GM23338 (cell line): ENCODE data around the gene GGA1.

Experiments used
- CREB1 ChIP-seq: fragments of 250-450 bp; sonication (Bioruptor Pico); IDR thresholded peaks from 2 replicates; pipeline ENCODE4 v1.5.0; 2020; ENCODE audit warnings: low read depth, mild to moderate bottlenecking, moderate library complexity
- CTCF ChIP-seq, 2 experiments: fragments of 200-600 bp in 1 of 2; sonication (generic) in 1 of 2; conservative IDR thresholded peaks; 2 replicates each; pipeline versions ENCODE4 v1.5.1 to v1.6.1; 2016 to 2017; ENCODE audit warnings: antibody characterized with exemption in 2 of 2, low read depth in 2 of 2, mild to moderate bottlenecking in 2 of 2, moderate library complexity in 1 of 2
- ETS1 ChIP-seq: IDR thresholded peaks from 2 replicates; pipeline ENCODE4 v1.6.1; 2016; ENCODE audit warnings: antibody characterized with exemption
- EZH2 ChIP-seq: fragments of 200-600 bp; sonication (generic); IDR thresholded peaks from one replicate; pipeline ENCODE4 v1.8.0; 2017; ENCODE audit warnings: antibody characterized with exemption, mild to moderate bottlenecking, low read depth; ENCODE audit not compliant: unreplicated experiment
- EZH2phosphoT487 ChIP-seq: fragments of 200-600 bp; sonication (generic); IDR thresholded peaks from one replicate; pipeline ENCODE4 v1.8.1; 2018; ENCODE audit warnings: antibody characterized with exemption; ENCODE audit not compliant: unreplicated experiment
- JUNB ChIP-seq: IDR thresholded peaks from one replicate; pipeline ENCODE4 v1.6.1; 2016; ENCODE audit warnings: antibody characterized with exemption; ENCODE audit not compliant: unreplicated experiment
- POLR2AphosphoS5 ChIP-seq: IDR thresholded peaks from 2 replicates; pipeline ENCODE4 v1.6.1; 2016; ENCODE audit warnings: antibody characterized with exemption, low read depth
- REST ChIP-seq: IDR thresholded peaks from one replicate; pipeline ENCODE4 v1.6.1; 2018; ENCODE audit warnings: antibody characterized with exemption; ENCODE audit not compliant: unreplicated experiment
- STAT1 ChIP-seq: IDR thresholded peaks from one replicate; pipeline ENCODE4 v1.6.1; 2016; ENCODE audit warnings: antibody characterized with exemption; ENCODE audit not compliant: unreplicated experiment
- ZNF114 ChIP-seq: fragments of 250-450 bp; sonication (Bioruptor Pico); IDR thresholded peaks from 2 replicates; pipeline ENCODE4 v1.5.0; 2020; ENCODE audit warnings: mild to moderate bottlenecking, moderate library complexity
- ZNF331 ChIP-seq: fragments of 250-450 bp; sonication (Bioruptor Pico); IDR thresholded peaks from 2 replicates; pipeline ENCODE4 v1.5.0; 2020; ENCODE audit warnings: low read depth, mild to moderate bottlenecking, moderate library complexity

DNA sequence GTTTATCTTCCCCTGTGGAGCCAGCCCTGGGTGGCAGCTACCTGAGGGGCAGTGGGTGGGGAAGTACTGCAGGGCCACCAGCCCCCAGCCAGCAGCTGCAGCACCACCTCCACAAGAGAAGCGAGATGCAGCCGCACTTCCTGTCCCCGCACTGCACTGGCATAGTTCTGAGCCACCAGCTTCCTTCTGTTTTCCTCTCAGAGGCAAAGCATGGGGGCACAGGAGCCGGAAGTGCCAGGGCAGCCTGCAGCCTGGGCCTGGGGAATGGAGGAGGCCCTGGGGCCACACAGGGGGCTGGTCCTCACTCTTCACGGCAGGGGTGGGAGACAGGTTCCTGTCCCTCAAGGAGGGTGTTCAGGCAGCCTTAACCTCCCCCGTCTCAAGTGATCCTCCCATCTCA is 18.9 kb downstream of the GGA1 start:
- TF ChIP-seq REST, result no peak
- TF ChIP-seq EZH2, result no peak
- no peak for TF ChIP-seq CTCF (conservative IDR thresholded peaks at IDR 0.05; ENCODE audit: low read depth in 2 of 2)
- no peak for TF ChIP-seq ZNF331 (CRISPR knock-in tag)
- no peak for TF ChIP-seq EZH2phosphoT487
- no peak for TF ChIP-seq CREB1 (CRISPR knock-in tag)
- TF ChIP-seq POLR2AphosphoS5, result no peak
- TF ChIP-seq STAT1, result no peak
- no peak for TF ChIP-seq JUNB
- TF ChIP-seq ETS1, result no peak
- TF ChIP-seq ZNF114, result no peak
